ENCODE data around the gene SH3GL1. TPM values are rescaled to one million over a fixed set of nuclear protein-coding genes. Genes with fewer than 3 reads are reported as not detected.

SH3GL1 gene
- total RNA-seq, 1 donor from 2014 or later, result 61.4 TPM

GRCh38 chr19:4413588-4413987, 13.2 kb upstream of the SH3GL1 start:
- no peak overlapping the region for H3K4me3 ChIP-seq
- H3K27ac ChIP-seq, result no peak overlapping the region
- H3K9me3 ChIP-seq, result no peaks in the 10 kb centered on the region
- intact Hi-C loops (cut with DNase I), result no loop called here
- H3K36me3 ChIP-seq, result peaks cover 0 to 3% of the 10 kb centered on the region in 2 donors
- no peak for DNase-seq (ENCODE audit: low spot score in 2 of 2)
- no peaks in the 10 kb centered on the region for H3K27me3 ChIP-seq
- TF ChIP-seq CTCF (IDR thresholded peaks at IDR 0.05), result no peak
- H3K4me1 ChIP-seq, result peaks cover 0 to 4% of the 10 kb centered on the region in 2 donors

DNA sequence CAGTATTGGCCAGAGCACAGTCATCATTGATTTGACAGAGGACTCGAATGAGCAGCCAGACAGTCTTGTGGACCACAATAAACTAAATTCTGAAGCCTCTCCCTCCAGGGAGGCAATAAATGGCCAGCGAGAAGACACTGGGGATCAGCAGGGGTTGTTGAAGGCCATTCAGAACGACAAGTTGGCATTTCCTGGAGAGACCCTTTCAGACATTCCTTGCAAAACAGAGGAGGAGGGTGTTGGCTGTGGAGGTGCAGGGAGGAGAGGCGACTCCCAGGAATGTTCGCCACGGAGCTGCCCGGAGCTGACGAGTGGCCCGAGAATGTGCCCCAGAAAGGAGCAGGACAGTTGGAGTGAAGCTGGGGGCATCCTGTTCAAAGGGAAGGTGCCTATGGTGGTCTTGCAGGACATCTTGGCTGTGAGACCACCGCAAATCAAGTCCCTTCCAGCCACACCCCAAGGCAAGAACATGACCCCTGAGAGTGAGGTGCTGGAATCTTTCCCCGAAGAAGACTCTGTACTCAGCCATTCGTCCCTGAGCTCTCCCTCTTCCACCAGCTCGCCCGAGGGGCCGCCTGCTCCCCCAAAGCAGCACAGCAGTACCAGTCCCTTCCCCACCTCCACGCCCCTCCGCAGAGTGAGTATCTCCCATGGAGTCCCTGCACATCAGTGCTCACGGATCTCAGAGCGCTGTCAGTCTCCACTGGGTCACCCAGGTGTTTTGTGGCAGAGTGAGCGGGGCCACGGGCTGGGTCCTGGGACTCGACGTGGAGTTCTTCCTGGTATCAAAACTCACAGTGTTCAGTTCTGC, 9.0 kb upstream of the SH3GL1 start:
- Histone ChIP-seq H3K9me3 (no peaks in the 10 kb centered on the region), H3K27ac (no peak overlapping the region), H3K36me3 (peaks cover 0 to 3% of the 10 kb centered on the region in 2 donors), H3K4me1 (no peaks in the 10 kb centered on the region), H3K27me3 (no peaks in the 10 kb centered on the region), H3K4me3 (no peak overlapping the region)
- no peak for DNase-seq (ENCODE audit: low spot score in 2 of 2)
- intact Hi-C loops (cut with DNase I), result no loop called here
- TF ChIP-seq CTCF (IDR thresholded peaks at IDR 0.05), result no peak

GRCh38 chr19:4406626-4407025, 6.3 kb upstream of the SH3GL1 start:
- Histone ChIP-seq H3K4me1 (peaks cover 4 to 9% of the 10 kb centered on the region in 2 donors), H3K36me3 (peaks cover 0 to 3% of the 10 kb centered on the region in 2 donors), H3K4me3 (no peak overlapping the region), H3K9me3 (no peaks in the 10 kb centered on the region), H3K27me3 (no peaks in the 10 kb centered on the region), H3K27ac (no peak overlapping the region)
- intact Hi-C loops (cut with DNase I), result no loop called here
- TF ChIP-seq CTCF (IDR thresholded peaks at IDR 0.05), result no peak
- no peak for DNase-seq (ENCODE audit: low spot score in 2 of 2)

GRCh38 chr19:4405977-4406376, 5.6 kb upstream of the SH3GL1 start:
- intact Hi-C loops (cut with DNase I), result no loop called here
- no peak overlapping the region for H3K4me3 ChIP-seq
- peaks cover 4 to 10% of the 10 kb centered on the region in 2 donors for H3K4me1 ChIP-seq
- DNase-seq (ENCODE audit: low spot score in 2 of 2), result no peak
- no peak for TF ChIP-seq CTCF (IDR thresholded peaks at IDR 0.05)
- H3K9me3 ChIP-seq, result no peaks in the 10 kb centered on the region
- peaks cover 0 to 3% of the 10 kb centered on the region in 2 donors for H3K36me3 ChIP-seq
- H3K27ac ChIP-seq, result no peak overlapping the region
- no peaks in the 10 kb centered on the region for H3K27me3 ChIP-seq

GRCh38 chr19:4403005-4403761, 2.8 kb upstream of the SH3GL1 start:
- Histone ChIP-seq H3K9me3 (no peaks in the 10 kb centered on the region), H3K36me3 (no peaks in the 10 kb centered on the region), H3K27ac (peak overlapping the region in 1 of 2 donors; percentile 47), H3K4me3 (peak overlapping the region; percentile 78 to 85), H3K27me3 (no peaks in the 10 kb centered on the region), H3K4me1 (peaks cover 7 to 10% of the 10 kb centered on the region in 2 donors)
- DNase-seq (ENCODE audit: low spot score in 2 of 2), result no peak
- TF ChIP-seq CTCF (IDR thresholded peaks at IDR 0.05), result no peak
- intact Hi-C loops (cut with DNase I), result loop anchor here (2.0 to 5.0 kb wide), 2 partner anchors 69 to 220 kb away; partner anchors contain the start of genes ANKRD24, HDGFL2 and SIRT6
